GM12878 (cell line): ENCODE data around the gene RRN3. TPM values are rescaled to one million over a fixed set of nuclear protein-coding genes. Genes with fewer than 3 reads are reported as not detected.

Experiments
- ATAC-seq: fragments of 200-7000 bp; cut with Tn5 transposase; 3 replicates; pipeline ENCODE4 v1.9.1; 2020; ENCODE audit warnings: mild to moderate bottlenecking, moderate library complexity
- BruUV-seq: library from RNA; stranded (reverse); fragments of 400-500 nt; replicated peaks from 2 replicates; lab custom pipeline; 2021; lab: Mats Ljungman, UMichigan
- CTCF ChIA-PET: fragments of 300-600 bp; sonication (Branson Sonifier 250); formaldehyde crosslinking; extraction: SDS; loops from one replicate; lab custom pipeline; 2021; ENCODE audit warnings: inconsistent platforms; lab: Yijun Ruan, JAX
- POLR2A ChIA-PET: fragments of 350-600 bp; formaldehyde crosslinking; extraction: SDS; loops from one replicate; lab custom pipeline; 2021; ENCODE audit warnings: inconsistent platforms; lab: Charles Lee
- RAD21 ChIA-PET: fragments of 300-600 bp; sonication (Branson Sonifier 250); formaldehyde crosslinking; loops from one replicate; lab custom pipeline; 2023; ENCODE audit warnings: antibody characterized with exemption; ENCODE audit not compliant: unreplicated experiment; lab: Charles Lee
- SMC1A ChIA-PET: fragments of 300-600 bp; sonication (Branson Sonifier 250); formaldehyde crosslinking; loops from one replicate; lab custom pipeline; 2023; ENCODE audit not compliant: unreplicated experiment, uncharacterized antibody; lab: Charles Lee
- DNase-seq: peaks from one replicate; pipeline ENCODE4 v3.0.0-alpha.2; 2011; ENCODE audit warnings: low read depth, low spot score
- FAIRE-seq: peaks from 3 replicates; lab custom pipeline; 2011; peaks lifted over from hg19 to GRCh38; lab: Jason Lieb, UNC
- H2AFZ ChIP-seq: 2 replicates; pipeline ENCODE4 v1.6.0; 2011; ENCODE audit warnings: low read depth, low read length, control low read depth; ENCODE audit not compliant: control insufficient read depth
- H3K27ac ChIP-seq: 2 replicates; pipeline ENCODE4 v1.5.1; 2011; ENCODE audit warnings: control low read depth; ENCODE audit not compliant: control insufficient read depth, insufficient read depth
- H3K27me3 ChIP-seq, 2 experiments: replicated peaks in 1 of 2; 2 replicates each; pipeline versions ENCODE4 v1.6.0 to v1.6.1; 2011; ENCODE audit warnings: low read length in 1 of 2; ENCODE audit not compliant: control insufficient read depth in 2 of 2, insufficient read depth in 2 of 2
- H3K36me3 ChIP-seq, 2 experiments: 2 replicates each; pipeline ENCODE4 v1.5.1; 2011; ENCODE audit warnings: low read length in 1 of 2; ENCODE audit not compliant: control insufficient read depth in 2 of 2, insufficient read depth in 2 of 2
- H3K4me1 ChIP-seq: 2 replicates; pipeline ENCODE4 v1.6.1; 2011; ENCODE audit warnings: mild to moderate bottlenecking, low read length, moderate library complexity, mixed read lengths; ENCODE audit not compliant: control insufficient read depth, insufficient read depth
- H3K4me2 ChIP-seq: 2 replicates; pipeline ENCODE4 v1.6.0; 2011; ENCODE audit warnings: control low read depth; ENCODE audit not compliant: control insufficient read depth, insufficient read depth
- H3K4me3 ChIP-seq: fragments of 200-600 bp; sonication (generic); 2 replicates; pipeline ENCODE4 v1.5.1; 2016
- H3K79me2 ChIP-seq: 2 replicates; pipeline ENCODE4 v1.6.0; 2011; ENCODE audit warnings: low read length; ENCODE audit not compliant: control insufficient read depth, insufficient read depth
- H3K9ac ChIP-seq: 2 replicates; pipeline ENCODE4 v1.8.0; 2011; ENCODE audit warnings: low read length, control low read depth, mixed read lengths; ENCODE audit not compliant: control insufficient read depth, insufficient read depth
- H3K9me3 ChIP-seq: replicated peaks from 3 replicates; pipeline ENCODE4 v1.5.1; 2011; ENCODE audit warnings: mild to moderate bottlenecking, low read length; ENCODE audit not compliant: control insufficient read depth, insufficient read depth
- H4K20me1 ChIP-seq: 2 replicates; pipeline ENCODE4 v1.6.0; 2011; ENCODE audit not compliant: control insufficient read depth, insufficient read depth
- ASH2L ChIP-seq: fragments of 300-600, 200-600 bp; sonication (generic); IDR thresholded peaks from 2 replicates; pipeline ENCODE4 v1.6.1; 2017; ENCODE audit warnings: low read depth, mild to moderate bottlenecking, borderline replicate concordance
- BRCA1 ChIP-seq: IDR thresholded peaks from 2 replicates; pipeline ENCODE4 v1.6.1; 2011; ENCODE audit warnings: low read depth, low read length, improper control_type of control experiment
- CEBPZ ChIP-seq: fragments of 150-350 bp; IDR thresholded peaks from 2 replicates; pipeline ENCODE4 v1.6.1; 2016; ENCODE audit warnings: low read depth, low read length
- CHD4 ChIP-seq: fragments of 200-600 bp; sonication (generic); IDR thresholded peaks from 2 replicates; pipeline ENCODE4 v1.6.1; 2016; ENCODE audit warnings: mild to moderate bottlenecking
- CREB1 ChIP-seq: IDR thresholded peaks from 2 replicates; pipeline ENCODE4 v1.6.1; 2012; ENCODE audit warnings: low read depth, mild to moderate bottlenecking, inconsistent platforms
- DPF2 ChIP-seq: fragments of 450-650 bp; IDR thresholded peaks from 2 replicates; pipeline ENCODE4 v1.6.1; 2017; ENCODE audit warnings: mild to moderate bottlenecking
- EZH2 ChIP-seq: IDR thresholded peaks from 2 replicates; pipeline ENCODE4 v1.6.1; 2012; ENCODE audit warnings: low read depth, mild to moderate bottlenecking, control low read depth, inconsistent platforms, low read length, borderline replicate concordance; ENCODE audit not compliant: control insufficient read depth
- FOS ChIP-seq: IDR thresholded peaks from 3 replicates; pipeline ENCODE4 v1.6.1; 2011; ENCODE audit warnings: borderline replicate concordance; ENCODE audit not compliant: insufficient read length; ENCODE audit errors: extremely low read depth
- MEF2B ChIP-seq: fragments of 450-650 bp; IDR thresholded peaks from 2 replicates; pipeline ENCODE4 v1.6.1; 2018; ENCODE audit warnings: mild to moderate bottlenecking, moderate library complexity; ENCODE audit not compliant: partially characterized antibody, poor library complexity, severe bottlenecking
- MLLT1 ChIP-seq: fragments of 450-650 bp; IDR thresholded peaks from 2 replicates; pipeline ENCODE4 v1.6.1; 2016; ENCODE audit warnings: mild to moderate bottlenecking
- NBN ChIP-seq: fragments of 450-650 bp; IDR thresholded peaks from 2 replicates; pipeline ENCODE4 v1.6.1; 2016
- PAX5 ChIP-seq: IDR thresholded peaks from 2 replicates; pipeline ENCODE4 v1.6.1; 2011; ENCODE audit warnings: low read depth, low read length, borderline replicate concordance
- POLR2A ChIP-seq: IDR thresholded peaks from 2 replicates; pipeline ENCODE4 v1.6.1; 2011; ENCODE audit warnings: low read depth, mild to moderate bottlenecking, low read length
- POLR2AphosphoS5 ChIP-seq: IDR thresholded peaks from 2 replicates; pipeline ENCODE4 v1.6.1; 2011; ENCODE audit warnings: mild to moderate bottlenecking, low read length, inconsistent platforms
- RAD21 ChIP-seq: IDR thresholded peaks from 2 replicates; pipeline ENCODE4 v1.6.1; 2011; ENCODE audit warnings: mild to moderate bottlenecking, low read depth, low read length, moderate library complexity; ENCODE audit not compliant: insufficient read depth
- RFX5 ChIP-seq: IDR thresholded peaks from 2 replicates; pipeline ENCODE4 v1.6.1; 2011; ENCODE audit warnings: low read depth, low read length, improper control_type of control experiment
- SIN3A ChIP-seq: IDR thresholded peaks from 2 replicates; pipeline ENCODE4 v1.6.1; 2012; ENCODE audit warnings: low read depth, low read length, improper control_type of control experiment
- SMARCA5 ChIP-seq: fragments of 450-650 bp; IDR thresholded peaks from 2 replicates; pipeline ENCODE4 v1.6.1; 2017; ENCODE audit warnings: mild to moderate bottlenecking
- SREBF2 ChIP-seq: IDR thresholded peaks from 2 replicates; pipeline ENCODE4 v1.6.1; 2012; ENCODE audit warnings: mild to moderate bottlenecking, low read length
- USF2 ChIP-seq: IDR thresholded peaks from 2 replicates; pipeline ENCODE4 v1.6.1; 2011; ENCODE audit warnings: low read depth, low read length, improper control_type of control experiment, borderline replicate concordance
- WGBS: methylation state at CpG from one replicate; pipeline ENCODE4 v1.1.6; 2016; ENCODE audit warnings: low lambda C conversion rate; ENCODE audit not compliant: insufficient replicate concordance, insufficient coverage; ENCODE audit errors: missing lambda C conversion rate; 5-methylcytosine and 5-hydroxymethylcytosine counted together
- in situ Hi-C: fragments of 300-500 bp; cut with MboI; formaldehyde crosslinking; loops from 9 replicates; pipeline ENCODE4 v1.14.3; 2018; ENCODE audit warnings: mixed read lengths
- intact Hi-C: fragments of 100-400 bp; cut with micrococcal nuclease; formaldehyde crosslinking; loops from one replicate; pipeline ENCODE4 v1.14.2; 2022; ENCODE audit not compliant: unreplicated experiment
- polyA plus RNA-seq, 11 experiments: library from polyadenylated mRNA; depleted of rRNA in 4 of 11; unstranded in 6 of 11; stranded (reverse) in 5 of 11; fragments of >200 nt; fragmentation: Nextera tagmentation in 4 of 11; fragmentation: Illumina TruSeq in 1 of 11; extraction: Ambion mirVana in 4 of 11; extraction: Trizol in 1 of 11; gene quantifications; 1 replicate in 1 of 11; 2 replicates in 10 of 11; pipeline versions ENCODE4 v1.2.1 to v1.2.3, GENCODE V29; 2011 to 2016; ENCODE audit warnings: inconsistent platforms in 2 of 11, missing spikeins in 2 of 11, low read depth in 1 of 11
- total RNA-seq, 4 experiments: library from RNA; depleted of rRNA in 3 of 4; stranded (reverse); fragments of >200 nt in 3 of 4; fragmentation: Illumina TruSeq in 1 of 4; extraction: Trizol in 1 of 4; gene quantifications; 2 replicates each; pipeline versions ENCODE4 v1.2.1 to v1.2.3, GENCODE V29; 2013 to 2021

RRN3 gene
- total and polyA plus RNA-seq, 10 of the 15 experiments (the other 5 are each of a cell fraction or from before 2014, with no cell fraction given): 21.9 to 55.5 (median 33.2) TPM

- no TSS peak for BruUV-seq
- TF ChIP-seq ASH2L: no peak
- no peak for TF ChIP-seq USF2
- TF ChIP-seq CHD4: no peak
- no peak for TF ChIP-seq SMARCA5
- TF ChIP-seq EZH2: no peak
- TF ChIP-seq PAX5: no peak
- TF ChIP-seq BRCA1: no peak
- no peak for TF ChIP-seq FOS
- no peak for TF ChIP-seq CEBPZ
- TF ChIP-seq MEF2B: no peak
- TF ChIP-seq DPF2: no peak
- no peak for TF ChIP-seq SIN3A
- no peak for TF ChIP-seq CREB1
- no peak for TF ChIP-seq NBN
- no peak for TF ChIP-seq RFX5
- TF ChIP-seq RAD21: no peak
- no peak for TF ChIP-seq MLLT1
- no peak for TF ChIP-seq SREBF2
- no peak for TF ChIP-seq POLR2AphosphoS5
- no peak for TF ChIP-seq POLR2A
- Histone ChIP-seq H3K79me2 (no peaks in the 10 kb centered on the region), H3K9me3 (no peaks in the 10 kb centered on the region), H3K4me2 (no peak overlapping the region), H3K4me3 (no peak overlapping the region), H2AFZ (no peak overlapping the region), H3K27ac (no peak overlapping the region), H4K20me1 (no peaks in the 10 kb centered on the region), H3K9ac (no peak overlapping the region), H3K27me3 (no peaks in the 10 kb centered on the region), H3K4me1 (no peaks in the 10 kb centered on the region), H3K36me3 (peaks cover 25 to 43% of the 10 kb centered on the region in 2 experiments)
- RAD21 ChIA-PET: no interaction called here
- 91% methylated on average over 4 of the region's 4 CpGs for WGBS
- ATAC-seq (no peak), DNase-seq (no peak), FAIRE-seq (peak; percentile 54)
- SMC1A ChIA-PET: no interaction called here
- in situ Hi-C loops (no loop called here), intact Hi-C loops (no loop called here)
- CTCF ChIA-PET: interaction anchor here (1.0 kb wide), 1 partner anchor 9 kb away, joined by 3 read pairs; no protein-coding TSS in a partner anchor
- POLR2A ChIA-PET: no interaction called here
Observed at GRCh38 chr16:15037745-15038144, 56.3 kb downstream of the RRN3 start.
